Stomach (tissue), 4 donors: Measurements from ENCODE around the gene DPF3.

ENCODE experiments used
- POLR2A ChIP-seq, 4 donors: fragments of 450-650 bp; IDR thresholded peaks; one replicate each; pipeline ENCODE4 v1.6.1; 2016; ENCODE audit warnings: antibody characterized with exemption in 4 of 4, control low read depth in 2 of 4, mild to moderate bottlenecking in 1 of 4, moderate library complexity in 1 of 4
- TF ChIP-seq, protein P1 (sequence below), 7 experiments: fragments of 450-650 bp in 4 of 7; fragments of 200-600 bp in 3 of 7; sonication (generic) in 3 of 7; IDR thresholded peaks; one replicate each; pipeline ENCODE4 v1.5.1; 2016 to 2019; ENCODE audit warnings: antibody characterized with exemption in 7 of 7, control low read depth in 2 of 7, mild to moderate bottlenecking in 1 of 7

GRCh38 chr14:72595152-72595862 is 298.6 kb downstream of the DPF3 start:
- TF ChIP-seq, protein P1, sequence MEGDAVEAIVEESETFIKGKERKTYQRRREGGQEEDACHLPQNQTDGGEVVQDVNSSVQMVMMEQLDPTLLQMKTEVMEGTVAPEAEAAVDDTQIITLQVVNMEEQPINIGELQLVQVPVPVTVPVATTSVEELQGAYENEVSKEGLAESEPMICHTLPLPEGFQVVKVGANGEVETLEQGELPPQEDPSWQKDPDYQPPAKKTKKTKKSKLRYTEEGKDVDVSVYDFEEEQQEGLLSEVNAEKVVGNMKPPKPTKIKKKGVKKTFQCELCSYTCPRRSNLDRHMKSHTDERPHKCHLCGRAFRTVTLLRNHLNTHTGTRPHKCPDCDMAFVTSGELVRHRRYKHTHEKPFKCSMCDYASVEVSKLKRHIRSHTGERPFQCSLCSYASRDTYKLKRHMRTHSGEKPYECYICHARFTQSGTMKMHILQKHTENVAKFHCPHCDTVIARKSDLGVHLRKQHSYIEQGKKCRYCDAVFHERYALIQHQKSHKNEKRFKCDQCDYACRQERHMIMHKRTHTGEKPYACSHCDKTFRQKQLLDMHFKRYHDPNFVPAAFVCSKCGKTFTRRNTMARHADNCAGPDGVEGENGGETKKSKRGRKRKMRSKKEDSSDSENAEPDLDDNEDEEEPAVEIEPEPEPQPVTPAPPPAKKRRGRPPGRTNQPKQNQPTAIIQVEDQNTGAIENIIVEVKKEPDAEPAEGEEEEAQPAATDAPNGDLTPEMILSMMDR (IDR thresholded peaks at IDR 0.05) = no peak
- no peak for TF ChIP-seq POLR2A (IDR thresholded peaks at IDR 0.05)
